ENCODE data around the gene FMN2.
"Not testable (repeated sequence)": the region's sequence is repeated elsewhere in the genome, so short reads cannot be mapped to it uniquely, and the experiment has no call there.

Gene FMN2

GRCh38 chr1:240320659-240321058 lies 229.0 kb downstream of the FMN2 start:
- no peak overlapping the region for H3K27ac ChIP-seq
- TF ChIP-seq CTCF (IDR thresholded peaks at IDR 0.05) (no peak), ZFX (IDR thresholded peaks at IDR 0.05; ENCODE audit: borderline replicate concordance) (no peak)

GRCh38 chr1:240322943-240323342 lies 231.3 kb downstream of the FMN2 start:
- H3K27ac ChIP-seq = no peak overlapping the region
- no peak for TF ChIP-seq CTCF (IDR thresholded peaks at IDR 0.05)
- no peak for TF ChIP-seq ZFX (IDR thresholded peaks at IDR 0.05; ENCODE audit: borderline replicate concordance)

GRCh38 chr1:240328382-240328781 lies 236.7 kb downstream of the FMN2 start:
- H3K27ac ChIP-seq = not testable (repeated sequence)

GRCh38 chr1:240329443-240329842 lies 237.8 kb downstream of the FMN2 start:
- TF ChIP-seq CTCF (IDR thresholded peaks at IDR 0.05) (no peak), ZFX (IDR thresholded peaks at IDR 0.05; ENCODE audit: borderline replicate concordance) (no peak)
- no peak overlapping the region for H3K27ac ChIP-seq

- TF ChIP-seq ZFX (IDR thresholded peaks at IDR 0.05; ENCODE audit: borderline replicate concordance) (no peak), CTCF (IDR thresholded peaks at IDR 0.05) (no peak)
- no peak overlapping the region for H3K27ac ChIP-seq
Observed at GRCh38 chr1:240332672-240333071, 241.0 kb downstream of the FMN2 start.

- TF ChIP-seq ZFX (IDR thresholded peaks at IDR 0.05; ENCODE audit: borderline replicate concordance) (no peak), CTCF (IDR thresholded peaks at IDR 0.05) (no peak)
- no peak overlapping the region for H3K27ac ChIP-seq
Observed at GRCh38 chr1:240337781-240338180, 246.1 kb downstream of the FMN2 start.

GRCh38 chr1:240338837-240339236 lies 247.2 kb downstream of the FMN2 start:
- TF ChIP-seq ZFX (IDR thresholded peaks at IDR 0.05; ENCODE audit: borderline replicate concordance) (no peak), CTCF (IDR thresholded peaks at IDR 0.05) (no peak)

More at GRCh38 chr1:240338837-240339236, 247.2 kb downstream of the FMN2 start:
- no peak overlapping the region for H3K27ac ChIP-seq
